DMS114 treated with DMSO at 0.1 percent for 48 hours (cell line): ENCODE data around the gene ORM1.
"Not testable (repeated sequence)": the region's sequence is repeated elsewhere in the genome, so short reads cannot be mapped to it uniquely, and the experiment has no call there.

Experiments used
- DNase-seq: peaks from one replicate; lab custom pipeline; 2025; ENCODE audit not compliant: unreplicated experiment; lab: John Stamatoyannopoulos, UW

The ORM1 gene

DNA sequence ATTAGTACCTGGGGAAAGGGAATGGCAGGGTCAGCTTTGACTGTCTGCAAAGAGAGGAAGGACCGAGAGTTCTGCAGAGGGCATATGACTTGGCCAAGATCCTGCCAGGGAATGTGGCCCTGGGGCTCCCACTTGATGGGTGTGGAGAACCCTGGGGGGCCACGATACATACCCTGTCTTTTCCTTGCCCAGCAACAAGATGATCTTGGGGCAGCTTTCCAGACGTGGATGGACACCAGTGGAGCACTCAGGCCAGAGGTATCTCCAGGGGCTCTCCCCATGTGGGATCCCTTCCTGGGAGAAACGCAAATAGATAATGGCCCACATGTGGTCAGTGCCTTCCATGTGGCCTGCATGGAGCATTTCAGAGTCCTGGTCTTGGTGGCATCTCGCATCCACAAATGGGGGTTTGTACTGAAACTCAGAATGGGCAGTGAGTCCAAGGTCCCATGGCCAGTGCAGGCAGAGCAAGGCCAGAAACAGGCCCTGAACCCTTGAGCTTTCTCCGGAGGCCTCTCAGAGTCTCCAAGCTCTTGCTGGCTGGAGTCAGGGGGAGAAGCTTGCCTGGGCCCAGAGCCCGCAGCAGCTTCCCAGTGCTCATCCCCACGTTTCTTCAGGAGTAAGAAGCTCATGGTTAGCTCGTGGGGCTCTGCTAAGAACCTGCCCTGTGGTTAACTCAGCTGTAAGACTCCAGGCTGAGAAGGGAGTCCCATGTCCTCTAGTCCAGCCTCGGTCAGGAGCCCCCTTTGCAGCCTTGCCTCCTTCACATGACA is 18.3 kb upstream of the ORM1 start:
- DNase-seq: no peak

GRCh38 chr9:114307899-114308267 is 15.0 kb upstream of the ORM1 start:
- DNase-seq: no peak

GRCh38 chr9:114308361-114308950 is 14.4 kb upstream of the ORM1 start:
- DNase-seq: no peak

DNA sequence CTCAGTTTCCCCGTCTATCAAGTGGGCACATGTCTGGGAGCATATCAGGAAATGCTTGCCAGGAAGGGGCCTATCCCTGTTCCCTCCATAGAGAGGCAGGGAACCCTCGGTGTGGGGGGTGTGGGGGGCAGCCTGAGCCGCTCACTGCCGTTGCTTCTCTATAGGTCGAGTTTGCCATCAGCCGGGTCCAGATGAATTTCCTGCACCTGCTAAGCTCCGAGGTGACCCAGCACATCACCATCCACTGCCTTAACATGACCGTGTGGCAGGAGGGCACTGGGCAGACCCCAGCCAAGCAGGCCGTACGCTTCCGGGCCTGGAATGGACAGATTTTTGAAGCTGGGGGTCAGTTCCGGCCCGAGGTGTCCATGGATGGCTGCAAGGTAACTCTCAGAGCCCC is 13.8 kb upstream of the ORM1 start:
- no peak for DNase-seq

DNA sequence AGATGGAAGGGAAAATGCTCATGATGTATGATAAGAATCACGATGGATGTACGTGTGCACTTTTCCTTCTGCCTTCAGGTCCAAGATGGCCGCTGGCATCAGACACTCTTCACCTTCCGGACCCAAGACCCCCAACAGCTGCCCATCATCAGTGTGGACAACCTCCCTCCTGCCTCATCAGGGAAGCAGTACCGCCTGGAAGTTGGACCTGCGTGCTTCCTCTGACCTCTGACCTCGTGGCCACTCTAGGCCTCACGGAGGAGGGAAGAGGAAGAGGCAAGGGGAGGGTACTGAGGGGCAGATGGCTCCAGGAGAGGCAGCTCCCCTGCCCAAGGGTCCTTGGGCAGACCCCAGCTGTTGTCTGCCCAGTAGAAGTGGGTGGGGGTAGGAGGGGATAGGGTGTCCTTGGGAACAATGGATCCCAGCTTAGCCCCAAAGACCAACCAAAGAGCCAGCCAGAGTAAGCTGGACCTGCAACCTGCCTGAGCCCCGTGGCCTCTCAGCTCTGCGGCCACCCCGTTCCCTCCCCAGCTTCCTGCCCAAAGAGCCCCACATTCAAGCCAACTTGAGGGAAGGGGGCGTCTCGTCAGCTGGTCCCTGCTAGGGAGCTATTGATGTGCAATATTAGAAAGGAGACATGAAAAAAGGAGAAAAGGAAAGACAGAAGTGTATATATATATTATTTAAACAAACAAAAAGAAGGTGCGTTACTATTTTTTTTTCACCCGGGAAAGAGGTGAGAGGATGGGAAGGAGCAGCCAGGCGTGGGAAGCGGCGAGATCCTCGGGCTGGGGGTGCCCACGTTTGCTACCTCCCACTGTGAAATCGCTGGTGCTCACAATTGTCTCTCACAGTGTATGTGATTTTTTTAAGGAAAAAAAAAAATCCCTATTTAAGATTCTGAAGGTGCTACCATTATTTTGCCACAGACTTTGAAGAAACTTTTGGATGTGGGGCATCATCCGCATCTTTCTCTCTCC is 12.1 kb upstream of the ORM1 start:
- DNase-seq: no peak

GRCh38 chr9:114311571-114312512 is 11.1 kb upstream of the ORM1 start:
- DNase-seq: no peak

DNA sequence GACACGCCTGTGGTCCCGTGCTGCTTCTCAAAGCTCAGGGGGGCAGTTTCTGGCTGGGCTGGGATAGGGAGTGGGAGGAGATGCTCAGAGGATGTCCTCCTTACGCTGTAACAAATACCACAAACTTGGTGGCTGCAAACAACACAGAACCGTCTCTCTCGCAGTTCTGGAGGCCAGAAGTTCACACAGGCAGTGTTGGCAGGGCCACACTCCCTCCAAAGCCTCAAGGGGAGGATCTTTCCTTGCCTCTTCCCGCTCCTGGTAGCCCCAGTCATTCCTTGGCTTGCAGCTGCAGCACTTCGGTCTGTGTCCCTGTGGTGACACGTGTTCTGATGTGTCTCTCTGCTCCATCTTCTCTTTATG is 10.4 kb upstream of the ORM1 start:
- no peak for DNase-seq

GRCh38 chr9:114313186-114313585 is 9.7 kb upstream of the ORM1 start:
- no peak for DNase-seq

GRCh38 chr9:114314256-114314867 is 8.5 kb upstream of the ORM1 start:
- DNase-seq: no peak

- no peak for DNase-seq
Measured at GRCh38 chr9:114314881-114315722, 7.8 kb upstream of the ORM1 start.

DNA sequence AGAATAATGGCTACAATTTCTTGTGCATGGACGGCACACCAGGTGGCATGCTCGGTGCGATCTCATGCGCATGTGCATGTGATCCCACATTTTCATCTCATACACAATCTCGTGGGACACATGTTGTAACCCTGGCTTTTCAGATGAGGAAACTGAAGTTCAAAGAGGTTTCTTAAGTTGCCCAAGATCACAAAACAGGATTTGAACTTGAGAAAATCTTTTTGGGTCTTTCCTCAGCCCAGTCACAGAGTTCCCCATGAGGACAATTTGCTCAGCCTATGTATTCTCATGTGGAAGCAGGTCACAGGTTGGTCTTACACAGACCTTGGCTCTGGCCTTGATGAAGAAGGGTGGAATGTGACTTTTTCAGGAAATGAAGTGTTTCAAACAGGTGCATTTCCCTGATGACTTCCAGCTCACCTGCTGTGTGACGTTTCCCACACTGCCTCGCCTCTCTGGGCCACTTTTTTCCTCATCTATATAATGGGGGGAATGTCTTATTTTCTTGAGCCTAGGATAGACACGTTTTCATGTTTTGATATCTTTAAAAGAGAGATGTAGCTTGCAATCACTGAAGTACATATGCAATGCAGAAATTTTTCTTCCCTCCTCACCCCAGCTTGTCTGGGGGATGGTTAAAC is 7.1 kb upstream of the ORM1 start:
- DNase-seq: no peak

GRCh38 chr9:114316605-114317230 is 6.2 kb upstream of the ORM1 start:
- no peak for DNase-seq

GRCh38 chr9:114317665-114318357 is 5.1 kb upstream of the ORM1 start:
- DNase-seq: no peak

- no peak for DNase-seq
Measured at GRCh38 chr9:114318416-114318815, 4.5 kb upstream of the ORM1 start.

GRCh38 chr9:114319147-114319546 is 3.8 kb upstream of the ORM1 start:
- DNase-seq: no peak

DNA sequence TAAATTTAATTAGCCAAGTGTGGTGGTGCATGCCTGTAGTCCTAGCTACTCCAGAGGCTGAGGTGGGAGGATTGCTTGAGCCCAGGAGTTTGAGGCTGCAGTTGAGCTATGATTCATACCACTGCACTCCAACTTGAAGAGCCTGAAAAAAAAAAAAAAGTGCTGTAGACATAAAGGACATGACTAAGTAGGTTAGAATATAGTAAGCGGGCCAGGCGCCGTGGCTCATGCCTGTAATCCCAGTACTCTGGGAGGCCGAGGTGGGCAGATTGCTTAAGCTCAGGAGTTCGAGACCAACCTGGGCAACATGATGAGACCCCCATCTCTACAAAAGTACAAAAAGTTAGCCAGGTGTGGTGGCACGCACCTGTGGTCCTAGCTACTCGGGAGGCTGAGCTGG is 2.2 kb upstream of the ORM1 start:
- DNase-seq: not testable (repeated sequence)

GRCh38 chr9:114321759-114322158 is 1.1 kb upstream of the ORM1 start:
- no peak for DNase-seq
